Body of pancreas (tissue), 4 donors: Measurements from ENCODE around the gene CCNT2. TPM values are rescaled to one million over a fixed set of nuclear protein-coding genes. Genes with fewer than 3 reads are reported as not detected.
"Not testable (repeated sequence)": the region's sequence is repeated elsewhere in the genome, so short reads cannot be mapped to it uniquely, and the experiment has no call there.

ENCODE experiments used
- ATAC-seq: fragments of 150-250 bp; one replicate; pipeline ENCODE4 v1.9.1; 2016
- DNase-seq, 4 donors: peaks; one replicate each; pipeline ENCODE4 v3.0.0-alpha.2; 2019
- H3K27ac ChIP-seq, 4 donors: fragments of 200-600 bp; sonication (generic); 1 replicate in 3 of 4; 2 replicates in 1 of 4; pipeline versions ENCODE4 v1.5.1 to v1.6.1; 2016 to 2019; ENCODE audit warnings: mild to moderate bottlenecking in 1 of 4, mixed read lengths in 1 of 4, moderate library complexity in 1 of 4
- H3K27me3 ChIP-seq, 2 donors: fragments of 200-600 bp; sonication (generic); one replicate each; pipeline ENCODE4 v1.6.0; 2016; ENCODE audit warnings: mild to moderate bottlenecking in 1 of 2
- H3K36me3 ChIP-seq, 2 donors: fragments of 200-600 bp; sonication (generic); replicated peaks in 1 of 2; 2 replicates each; pipeline ENCODE4 v1.5.1; 2016; ENCODE audit warnings: low read depth in 2 of 2; ENCODE audit not compliant: insufficient read depth in 1 of 2
- H3K4me1 ChIP-seq: fragments of 200-600 bp; sonication (generic); one replicate; pipeline ENCODE4 v1.6.0; 2016
- H3K4me3 ChIP-seq, 2 donors: fragments of 200-600 bp; sonication (generic); 1 replicate in 1 of 2; 2 replicates in 1 of 2; pipeline ENCODE4 v1.5.1; 2016 to 2019
- H3K9me3 ChIP-seq, 3 donors: fragments of 200-600 bp; sonication (generic); 1 replicate in 2 of 3; 2 replicates in 1 of 3; pipeline ENCODE4 v1.5.1; 2016
- CTCF ChIP-seq, 7 experiments: fragments of 450-650 bp in 4 of 7; fragments of 200-600 bp in 3 of 7; sonication (generic) in 3 of 7; IDR thresholded peaks; one replicate each; pipeline ENCODE4 v1.5.1; 2016 to 2019; ENCODE audit warnings: antibody characterized with exemption in 7 of 7
- POLR2A ChIP-seq, 3 donors: fragments of 450-650 bp; IDR thresholded peaks; one replicate each; pipeline ENCODE4 v1.6.1; 2016; ENCODE audit warnings: antibody characterized with exemption in 3 of 3, mild to moderate bottlenecking in 2 of 3
- WGBS, 2 donors: methylation state at CpG; one replicate each; pipeline ENCODE4 v1.1.5; 2017; 5-methylcytosine and 5-hydroxymethylcytosine counted together
- intact Hi-C: fragments of 100-400 bp; cut with DNase I; formaldehyde crosslinking; loops from one replicate; pipeline ENCODE4 v1.15.1; 2023
- total RNA-seq, 2 donors: library from RNA; depleted of rRNA; stranded (reverse); fragments of >200 nt; gene quantifications; one replicate each; pipeline ENCODE4 v1.1.0, GENCODE V29; 2016

Gene CCNT2
- total RNA-seq, 2 donors from 2014 or later, result 19.1 to 32.7 TPM

- no peak for TF ChIP-seq CTCF (IDR thresholded peaks at IDR 0.05)
- TF ChIP-seq POLR2A (IDR thresholded peaks at IDR 0.05), result no peak
- no peak overlapping the region for H3K27ac ChIP-seq
- H3K9me3 ChIP-seq, result no peaks in the 10 kb centered on the region
- ATAC-seq (no peak), DNase-seq (no peak)
- no peaks in the 10 kb centered on the region for H3K36me3 ChIP-seq
- intact Hi-C loops, result loop anchor here (10.0 kb wide), 1 partner anchor 452 kb away; no protein-coding TSS in a partner anchor
- no peak overlapping the region for H3K4me3 ChIP-seq
- H3K4me1 ChIP-seq, result no peaks in the 10 kb centered on the region
- 72 to 78% methylated on average over 2 of the region's 2 CpGs for WGBS, 2 donors
- H3K27me3 ChIP-seq, result no peaks in the 10 kb centered on the region
These were observed 11.9 kb upstream of the CCNT2 start for GRCh38 chr2:134906726-134907125.

DNA sequence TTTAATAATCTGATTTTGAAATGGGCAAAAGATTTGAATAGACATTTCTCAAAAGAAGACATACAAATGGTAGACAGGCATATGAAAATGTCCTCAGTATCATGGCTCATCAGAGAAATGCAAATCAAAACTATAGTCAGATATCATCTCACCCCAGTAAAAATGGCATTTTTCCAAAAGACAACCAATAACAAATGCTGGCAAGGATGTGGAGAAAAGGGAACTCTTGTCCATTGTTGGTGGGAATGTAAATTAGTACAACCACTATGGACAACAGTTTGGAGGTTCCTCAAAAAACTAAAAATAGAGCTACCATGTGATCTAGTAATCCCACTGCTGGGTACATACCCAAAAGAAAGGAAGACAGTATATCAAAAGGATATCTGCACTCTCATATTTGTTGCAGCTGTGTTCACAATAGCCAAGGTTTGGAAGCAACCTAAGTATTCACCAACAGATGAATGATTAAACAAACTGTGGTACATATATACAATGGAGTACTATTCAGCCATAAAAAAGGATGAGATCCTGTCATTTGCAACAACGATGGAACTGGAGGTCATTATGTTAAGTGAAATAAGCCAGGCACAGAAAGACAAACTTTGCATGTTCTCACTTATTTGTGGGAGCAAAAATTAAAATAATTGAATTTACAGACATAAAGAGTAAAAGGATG, 11.0 kb upstream of the CCNT2 start:
- H3K27ac ChIP-seq, H3K4me3 ChIP-seq, ATAC-seq, DNase-seq, H3K27me3 ChIP-seq, H3K4me1 ChIP-seq, H3K9me3 ChIP-seq, H3K36me3 ChIP-seq: not testable (repeated sequence)
- 75 to 82% methylated on average over 1 of the region's 1 CpG for WGBS, 2 donors
- intact Hi-C loops, result loop anchor here (10.0 kb wide), 1 partner anchor 453 kb away; no protein-coding TSS in a partner anchor

DNA sequence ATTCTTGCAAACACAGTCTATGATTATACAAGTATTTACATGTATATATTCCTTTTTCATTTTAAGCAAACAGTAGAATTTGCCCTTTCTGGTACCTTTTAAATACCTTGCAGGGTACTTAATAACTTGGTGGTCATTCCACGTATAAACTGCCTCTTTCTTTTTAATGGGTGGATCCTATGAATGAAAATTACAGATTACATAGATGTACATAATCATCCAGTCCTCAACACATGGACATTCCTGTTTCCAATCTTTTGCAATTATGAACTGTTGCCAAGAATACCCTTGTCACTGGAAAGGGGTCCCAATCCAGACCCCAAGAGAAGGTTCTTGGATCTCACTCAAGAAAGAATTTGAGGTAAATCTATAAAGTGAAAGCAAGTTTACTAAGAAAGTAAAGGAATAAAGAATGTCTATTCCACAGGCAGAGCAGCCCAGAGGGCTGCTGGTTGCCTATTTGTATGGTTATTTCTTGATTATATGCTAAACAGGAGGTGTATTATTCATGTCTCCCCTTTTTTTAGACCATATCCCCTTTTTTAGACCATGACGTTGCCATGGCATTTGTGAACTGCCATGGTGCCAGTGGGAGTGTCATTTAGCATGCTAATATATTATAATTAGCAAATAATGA, 7.7 kb upstream of the CCNT2 start:
- TF ChIP-seq CTCF (IDR thresholded peaks at IDR 0.05), result no peak
- TF ChIP-seq POLR2A (IDR thresholded peaks at IDR 0.05), result no peak
- ATAC-seq (no peak), DNase-seq (no peak)
- H3K27me3 ChIP-seq, result no peaks in the 10 kb centered on the region
- H3K4me1 ChIP-seq, result no peaks in the 10 kb centered on the region
- intact Hi-C loops, result no loop called here
- WGBS, 2 donors, result 81 to 83% methylated on average over 2 of the region's 2 CpGs
- H3K27ac ChIP-seq, result no peak overlapping the region
- no peaks in the 10 kb centered on the region for H3K36me3 ChIP-seq
- no peaks in the 10 kb centered on the region for H3K9me3 ChIP-seq
- H3K4me3 ChIP-seq, result no peak overlapping the region

DNA sequence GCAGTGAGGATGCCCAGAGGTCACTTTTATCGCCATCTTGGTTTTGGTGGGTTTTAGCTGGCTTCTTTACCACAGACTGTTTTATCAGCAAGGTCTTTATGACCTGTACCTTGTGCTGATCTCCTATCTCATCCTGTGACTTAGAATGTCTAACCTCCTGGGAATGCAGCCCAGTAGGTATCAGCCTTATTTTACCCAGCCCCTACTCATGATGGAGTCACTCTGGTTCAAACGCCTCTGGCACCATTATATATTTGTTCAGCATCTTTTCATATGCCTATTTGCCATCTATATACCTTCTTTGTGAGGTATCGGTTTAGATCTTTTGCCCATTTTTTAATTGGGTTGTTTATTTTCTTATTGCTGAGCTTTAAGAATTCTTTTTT, 7.2 kb upstream of the CCNT2 start:
- Histone ChIP-seq H3K4me1 (no peaks in the 10 kb centered on the region), H3K36me3 (no peaks in the 10 kb centered on the region), H3K27ac (no peak overlapping the region), H3K4me3 (no peak overlapping the region), H3K27me3 (no peaks in the 10 kb centered on the region), H3K9me3 (no peaks in the 10 kb centered on the region)
- WGBS, 2 donors, result 80 to 89% methylated on average over 3 of the region's 3 CpGs
- intact Hi-C loops, result no loop called here
- TF ChIP-seq POLR2A (IDR thresholded peaks at IDR 0.05) (no peak), CTCF (IDR thresholded peaks at IDR 0.05) (no peak)
- no peak for ATAC-seq
- no peak for DNase-seq

GRCh38 chr2:134912361-134912760, 6.3 kb upstream of the CCNT2 start:
- no peak overlapping the region for H3K4me3 ChIP-seq
- peaks cover 6% of the 10 kb centered on the region for H3K4me1 ChIP-seq
- ATAC-seq (no peak), DNase-seq (no peak)
- no peaks in the 10 kb centered on the region for H3K9me3 ChIP-seq
- TF ChIP-seq CTCF (IDR thresholded peaks at IDR 0.05) (no peak), POLR2A (IDR thresholded peaks at IDR 0.05) (no peak)
- no peaks in the 10 kb centered on the region for H3K36me3 ChIP-seq
- intact Hi-C loops, result no loop called here
- no peak overlapping the region for H3K27ac ChIP-seq
- H3K27me3 ChIP-seq, result no peaks in the 10 kb centered on the region
